ENCODE results near the gene SPIB. TPM values are rescaled to one million over a fixed set of nuclear protein-coding genes. Genes with fewer than 3 reads are reported as not detected.

Gene SPIB
- total and polyA plus RNA-seq, 5 donors from 2014 or later: 0.10 to 0.38 TPM; not detected in 3

- ATAC-seq (ENCODE audit: low read depth in 2 of 2): no peak
- Histone ChIP-seq H3K27ac (ENCODE audit: insufficient read depth, low read length, poor library complexity, severe bottlenecking) (no peak overlapping the region), H3K36me3 (ENCODE audit: control insufficient read depth, insufficient read depth, low read length) (peaks cover 32% of the 10 kb centered on the region), H3K9me3 (ENCODE audit: control insufficient read depth in 2 of 2, low read length in 2 of 2) (no peaks in the 10 kb centered on the region), H3K4me1 (ENCODE audit: control insufficient read depth, insufficient read depth, low read length, poor library complexity, severe bottlenecking) (peaks cover 26% of the 10 kb centered on the region), H3K4me3 (ENCODE audit: low read depth, low read length) (no peak overlapping the region), H3K27me3 (ENCODE audit: control insufficient read depth, insufficient read depth, low read length) (no peaks in the 10 kb centered on the region)
- Mint-ChIP-seq H3K4me1 (peaks cover 0 to 25% (median 20%) of the 10 kb centered on the region in 4 donors), H3K36me3 (peaks cover 23% of the 10 kb centered on the region), H3K9me3 (no peaks in the 10 kb centered on the region), H3K4me3 (peak overlapping the region in 3 of 4 donors; percentile 43 to 60 (median 52)), H3K27ac (no peak overlapping the region), H3K27me3 (peaks cover 9% of the 10 kb centered on the region)
- DNase-seq: no peak
These were observed 60.4 kb downstream of the SPIB start for GRCh38 chr19:50478901-50479715.

GRCh38 chr19:50479761-50480251 is 61.1 kb downstream of the SPIB start:
- peaks cover 35% of the 10 kb centered on the region for H3K36me3 ChIP-seq (ENCODE audit: control insufficient read depth, insufficient read depth, low read length)
- Mint-ChIP-seq H3K27me3 (peaks cover 9% of the 10 kb centered on the region), H3K36me3 (peaks cover 23% of the 10 kb centered on the region), H3K4me3 (no peak overlapping the region), H3K4me1 (peaks cover 0 to 25% (median 20%) of the 10 kb centered on the region in 4 donors), H3K9me3 (no peaks in the 10 kb centered on the region), H3K27ac (no peak overlapping the region)
- H3K4me3 ChIP-seq (ENCODE audit: low read depth, low read length): no peak overlapping the region
- H3K4me1 ChIP-seq (ENCODE audit: control insufficient read depth, insufficient read depth, low read length, poor library complexity, severe bottlenecking): peaks cover 26% of the 10 kb centered on the region
- ATAC-seq (ENCODE audit: low read depth in 2 of 2) (no peak), DNase-seq (no peak)
- no peaks in the 10 kb centered on the region for H3K27me3 ChIP-seq (ENCODE audit: control insufficient read depth, insufficient read depth, low read length)
- H3K27ac ChIP-seq (ENCODE audit: insufficient read depth, low read length, poor library complexity, severe bottlenecking): no peak overlapping the region
- no peaks in the 10 kb centered on the region for H3K9me3 ChIP-seq (ENCODE audit: control insufficient read depth in 2 of 2, low read length in 2 of 2)

- Mint-ChIP-seq H3K4me1 (peaks cover 0 to 23% (median 17%) of the 10 kb centered on the region in 4 donors), H3K36me3 (peaks cover 29% of the 10 kb centered on the region), H3K9me3 (no peaks in the 10 kb centered on the region), H3K27ac (peak overlapping the region in 1 of 3 donors; percentile 62), H3K4me3 (no peak overlapping the region), H3K27me3 (peaks cover 4% of the 10 kb centered on the region)
- Histone ChIP-seq H3K27me3 (ENCODE audit: control insufficient read depth, insufficient read depth, low read length) (no peaks in the 10 kb centered on the region), H3K4me3 (ENCODE audit: low read depth, low read length) (no peak overlapping the region), H3K36me3 (ENCODE audit: control insufficient read depth, insufficient read depth, low read length) (peaks cover 35% of the 10 kb centered on the region), H3K9me3 (ENCODE audit: control insufficient read depth in 2 of 2, low read length in 2 of 2) (no peaks in the 10 kb centered on the region), H3K27ac (ENCODE audit: insufficient read depth, low read length, poor library complexity, severe bottlenecking) (no peak overlapping the region), H3K4me1 (ENCODE audit: control insufficient read depth, insufficient read depth, low read length, poor library complexity, severe bottlenecking) (peaks cover 26% of the 10 kb centered on the region)
- ATAC-seq (ENCODE audit: low read depth in 2 of 2) (no peak), DNase-seq (no peak)
These were observed 61.8 kb downstream of the SPIB start for GRCh38 chr19:50480281-50481111.

Other genes with a start within 250 kb of the SPIB start
- not detected for gene MYH14, start 215.3 kb upstream of the SPIB start, total RNA-seq
- gene MYH14, start 215.3 kb upstream of the SPIB start, polyA plus RNA-seq: not detected
- gene KCNC3, start 89.6 kb upstream of the SPIB start, total RNA-seq: 1.4 TPM
- not detected for gene KCNC3, start 89.6 kb upstream of the SPIB start, polyA plus RNA-seq
- 0.67 TPM for gene NAPSA, start 53.3 kb upstream of the SPIB start, total RNA-seq
- 1 to 10 TPM; 1.2 to 2.2 (median 1.5) TPM for gene NAPSA, start 53.3 kb upstream of the SPIB start, polyA plus RNA-seq
- 213 TPM for gene NR1H2, start 42.5 kb upstream of the SPIB start, total RNA-seq
- 10 to 100 TPM; 60.3 to 75.0 (median 70.3) TPM for gene NR1H2, start 42.5 kb upstream of the SPIB start, polyA plus RNA-seq
- 28.1 TPM for gene POLD1, start 34.6 kb upstream of the SPIB start, total RNA-seq
- 10 to 100 TPM; 19.3 to 23.5 (median 21.3) TPM for gene POLD1, start 34.6 kb upstream of the SPIB start, polyA plus RNA-seq
- gene MYBPC2, start 14.0 kb downstream of the SPIB start, total RNA-seq: 0.49 TPM
- gene MYBPC2, start 14.0 kb downstream of the SPIB start, polyA plus RNA-seq: under 1 TPM in 1 of 4 donors, not detected in 3; 0.23 TPM
- gene EMC10, start 57.6 kb downstream of the SPIB start, total RNA-seq: 83.7 TPM
- 10 to 100 TPM in 1 of 4 donors, 1 to 10 TPM in 3; 8.0 to 12.7 (median 9.3) TPM for gene EMC10, start 57.6 kb downstream of the SPIB start, polyA plus RNA-seq
- gene GARIN5A, start 57.9 kb downstream of the SPIB start, total RNA-seq: 0.64 TPM
- under 1 TPM in 2 of 4 donors, not detected in 2; 0.39 to 0.83 TPM for gene GARIN5A, start 57.9 kb downstream of the SPIB start, polyA plus RNA-seq
- 18.5 TPM for gene JOSD2, start 92.3 kb downstream of the SPIB start, total RNA-seq
- gene JOSD2, start 92.3 kb downstream of the SPIB start, polyA plus RNA-seq: 10 to 100 TPM; 16.6 to 37.7 (median 28.4) TPM
- gene ASPDH, start 95.0 kb downstream of the SPIB start, total RNA-seq: not detected
- gene ASPDH, start 95.0 kb downstream of the SPIB start, polyA plus RNA-seq: not detected
- not detected for gene LRRC4B, start 149.5 kb downstream of the SPIB start, total RNA-seq
- not detected for gene LRRC4B, start 149.5 kb downstream of the SPIB start, polyA plus RNA-seq
- gene SYT3, start 220.9 kb downstream of the SPIB start, total RNA-seq: not detected
- gene SYT3, start 220.9 kb downstream of the SPIB start, polyA plus RNA-seq: not detected
- gene C19orf81, start 230.5 kb downstream of the SPIB start, total RNA-seq: not detected
- not detected for gene C19orf81, start 230.5 kb downstream of the SPIB start, polyA plus RNA-seq